HG03442 (cell line): Measurements from ENCODE around the gene COL18A1.

Experiments used
- ATAC-seq: cut with Tn5 transposase; IDR thresholded peaks from one replicate; pipeline ENCODE4 v1.9.1; 2021; ENCODE audit warnings: mild to moderate bottlenecking, moderate library complexity; ENCODE audit not compliant: unreplicated experiment

COL18A1 gene

GRCh38 chr21:45539046-45539795 lies 134.3 kb downstream of the COL18A1 start:
- no peak for ATAC-seq

- ATAC-seq, result no peak
These were observed 135.0 kb downstream of the COL18A1 start for GRCh38 chr21:45539796-45540600.

GRCh38 chr21:45540601-45540970 lies 135.6 kb downstream of the COL18A1 start:
- ATAC-seq, result no peak

GRCh38 chr21:45541221-45542039 lies 136.5 kb downstream of the COL18A1 start:
- ATAC-seq, result no peak

GRCh38 chr21:45542242-45542666 lies 137.3 kb downstream of the COL18A1 start, which contains the start of gene SLC19A1:
TSS of gene SLC19A1 (minus strand) at chr21:45542440. CDS start at chr21:45537959, 4,481 bp downstream.
- ATAC-seq, result peak; percentile 64

- no peak for ATAC-seq
These were observed 137.9 kb downstream of the COL18A1 start for GRCh38 chr21:45542667-45543370.

GRCh38 chr21:45543371-45543709 lies 138.4 kb downstream of the COL18A1 start:
- ATAC-seq, result no peak

- ATAC-seq, result no peak
These were observed 138.9 kb downstream of the COL18A1 start for GRCh38 chr21:45543710-45544448.

GRCh38 chr21:45544449-45545235 lies 139.7 kb downstream of the COL18A1 start:
- ATAC-seq, result no peak

- no peak for ATAC-seq
These were observed 140.2 kb downstream of the COL18A1 start for GRCh38 chr21:45545236-45545570.

GRCh38 chr21:45545691-45546531 lies 140.9 kb downstream of the COL18A1 start:
- ATAC-seq, result no peak

- ATAC-seq, result no peak
These were observed 141.9 kb downstream of the COL18A1 start for GRCh38 chr21:45546636-45547544.

GRCh38 chr21:45547545-45547900 lies 142.6 kb downstream of the COL18A1 start:
- no peak for ATAC-seq

- ATAC-seq, result no peak
These were observed 143.9 kb downstream of the COL18A1 start for GRCh38 chr21:45548711-45549491.

GRCh38 chr21:45549626-45550463 lies 144.9 kb downstream of the COL18A1 start:
- no peak for ATAC-seq
